ENCODE results near the gene SEC31B.

The SEC31B gene

DNA sequence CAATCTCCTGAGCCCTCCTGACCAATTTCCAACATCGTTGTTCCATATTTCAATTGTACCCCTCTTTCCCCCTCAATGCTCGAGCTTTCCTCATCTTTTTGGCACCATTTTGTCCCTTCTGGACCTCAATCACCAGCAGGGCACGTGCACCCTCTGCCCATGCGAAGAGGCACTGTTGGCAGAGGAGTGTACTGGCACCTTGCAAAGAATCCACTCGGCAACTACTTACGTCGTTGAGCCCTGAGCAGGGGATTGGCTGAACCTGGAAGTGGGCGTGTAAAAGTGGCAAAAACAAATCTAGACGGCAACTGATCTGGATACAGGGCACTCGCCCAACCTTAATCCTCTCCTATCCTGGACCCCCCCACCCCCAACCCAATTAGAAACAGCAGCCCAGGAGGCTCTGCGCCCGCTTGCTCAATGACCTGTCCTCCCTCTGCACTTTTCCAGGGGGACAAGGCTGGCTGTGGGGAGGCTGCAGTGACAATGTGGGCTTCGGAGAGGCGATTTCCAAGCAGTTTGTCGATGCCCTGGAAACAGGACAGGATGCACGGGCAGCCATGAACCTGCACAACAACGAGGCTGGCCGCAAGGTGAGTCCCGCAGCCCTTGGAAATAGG, 38.1 kb downstream of the SEC31B start:
- Histone ChIP-seq H3K4me3 (ENCODE audit: extremely low read depth, insufficient read depth, low read length, poor library complexity, severe bottlenecking) (peak overlapping the region; percentile 25), H3K36me3 (ENCODE audit: control insufficient read depth, insufficient read depth, low read length) (no peaks in the 10 kb centered on the region), H3K27ac (ENCODE audit: low read depth, low read length, severe bottlenecking) (no peak overlapping the region), H3K4me1 (ENCODE audit: control insufficient read depth, insufficient read depth, low read length, poor library complexity, severe bottlenecking) (peaks cover 9% of the 10 kb centered on the region), H3K9me3 (ENCODE audit: control insufficient read depth, low read length) (no peaks in the 10 kb centered on the region)
- WGBS, 2 experiments (ENCODE audit: insufficient coverage in 2 of 2), result 5 to 6% methylated on average over 10 to 16 of the region's 19 CpGs

DNA sequence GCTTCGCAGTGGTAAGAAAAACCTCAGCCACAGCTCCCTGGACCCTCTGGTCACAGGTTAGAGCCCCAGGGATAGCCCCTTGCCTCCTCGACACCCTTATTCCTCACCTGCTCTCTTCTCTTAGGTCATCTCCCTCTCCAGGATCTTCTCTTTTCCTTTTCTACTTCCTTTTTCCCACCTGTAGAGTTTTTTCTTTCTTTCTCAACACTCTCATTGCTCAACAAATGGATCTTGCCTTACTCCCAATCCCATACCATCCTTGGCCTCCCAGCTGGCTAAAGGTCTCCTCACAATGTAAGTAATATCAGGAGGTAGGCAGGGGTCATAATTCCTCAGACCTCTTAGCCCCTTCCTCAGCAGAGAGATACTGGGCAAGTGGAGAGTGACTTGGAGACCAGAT, 39.7 kb downstream of the SEC31B start:
- WGBS, 2 experiments (ENCODE audit: insufficient coverage in 2 of 2), result 60 to 63% methylated on average over 2 of the region's 2 CpGs
- Histone ChIP-seq H3K36me3 (ENCODE audit: control insufficient read depth, insufficient read depth, low read length) (no peaks in the 10 kb centered on the region), H3K4me3 (ENCODE audit: extremely low read depth, insufficient read depth, low read length, poor library complexity, severe bottlenecking) (no peak overlapping the region), H3K9me3 (ENCODE audit: control insufficient read depth, low read length) (no peaks in the 10 kb centered on the region), H3K27ac (ENCODE audit: low read depth, low read length, severe bottlenecking) (no peak overlapping the region), H3K4me1 (ENCODE audit: control insufficient read depth, insufficient read depth, low read length, poor library complexity, severe bottlenecking) (peaks cover 9% of the 10 kb centered on the region)

DNA sequence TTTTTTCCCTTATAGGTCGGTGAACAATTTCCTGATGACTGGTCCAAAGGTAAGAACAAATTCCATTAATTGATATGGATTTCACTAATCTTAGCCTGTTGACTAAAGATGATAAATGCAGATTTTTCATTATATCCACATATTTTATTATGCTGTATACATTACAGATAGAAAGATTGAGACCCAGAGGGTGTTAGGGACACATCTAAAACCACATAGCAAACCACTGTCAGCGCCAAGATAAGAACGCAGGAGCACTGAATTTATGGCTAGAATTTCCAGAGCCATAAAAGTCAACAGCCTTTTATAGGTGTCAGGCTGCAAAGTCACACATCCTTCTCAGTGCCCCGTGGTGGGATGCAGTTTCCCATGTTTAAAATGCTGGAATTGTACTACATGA, 40.6 kb downstream of the SEC31B start:
- Histone ChIP-seq H3K4me1 (ENCODE audit: control insufficient read depth, insufficient read depth, low read length, poor library complexity, severe bottlenecking) (peaks cover 9% of the 10 kb centered on the region), H3K4me3 (ENCODE audit: extremely low read depth, insufficient read depth, low read length, poor library complexity, severe bottlenecking) (no peak overlapping the region), H3K36me3 (ENCODE audit: control insufficient read depth, insufficient read depth, low read length) (no peaks in the 10 kb centered on the region), H3K27ac (ENCODE audit: low read depth, low read length, severe bottlenecking) (no peak overlapping the region), H3K9me3 (ENCODE audit: control insufficient read depth, low read length) (no peaks in the 10 kb centered on the region)
- 60 to 84% methylated on average over 1 to 3 of the region's 4 CpGs for WGBS, 2 experiments (ENCODE audit: insufficient coverage in 2 of 2)

DNA sequence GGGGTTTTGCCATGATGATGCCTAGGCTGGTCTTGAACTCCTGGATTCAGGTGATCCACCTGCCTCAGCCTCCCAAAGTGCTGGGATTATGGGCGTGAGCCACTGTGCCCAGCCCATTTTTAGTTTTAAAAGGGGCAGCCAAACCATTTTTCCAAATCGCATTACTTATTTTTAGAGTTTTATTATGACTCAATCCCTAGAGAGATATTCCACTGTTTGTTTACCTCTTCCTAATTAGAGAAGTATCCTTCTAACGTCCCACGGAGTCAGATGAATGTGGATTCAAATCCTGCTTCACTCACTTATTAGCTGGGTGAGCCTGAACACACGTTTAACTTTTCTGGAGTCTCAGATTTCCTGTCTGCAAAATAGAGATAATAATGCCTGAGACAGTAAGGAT, 41.7 kb downstream of the SEC31B start:
- H3K9me3 ChIP-seq (ENCODE audit: control insufficient read depth, low read length), result no peaks in the 10 kb centered on the region
- no peak overlapping the region for H3K4me3 ChIP-seq (ENCODE audit: extremely low read depth, insufficient read depth, low read length, poor library complexity, severe bottlenecking)
- no peaks in the 10 kb centered on the region for H3K36me3 ChIP-seq (ENCODE audit: control insufficient read depth, insufficient read depth, low read length)
- peaks cover 9% of the 10 kb centered on the region for H3K4me1 ChIP-seq (ENCODE audit: control insufficient read depth, insufficient read depth, low read length, poor library complexity, severe bottlenecking)
- 50 to 74% methylated on average over 1 to 4 of the region's 5 CpGs for WGBS, 2 experiments (ENCODE audit: insufficient coverage in 2 of 2)
- H3K27ac ChIP-seq (ENCODE audit: low read depth, low read length, severe bottlenecking), result no peak overlapping the region

DNA sequence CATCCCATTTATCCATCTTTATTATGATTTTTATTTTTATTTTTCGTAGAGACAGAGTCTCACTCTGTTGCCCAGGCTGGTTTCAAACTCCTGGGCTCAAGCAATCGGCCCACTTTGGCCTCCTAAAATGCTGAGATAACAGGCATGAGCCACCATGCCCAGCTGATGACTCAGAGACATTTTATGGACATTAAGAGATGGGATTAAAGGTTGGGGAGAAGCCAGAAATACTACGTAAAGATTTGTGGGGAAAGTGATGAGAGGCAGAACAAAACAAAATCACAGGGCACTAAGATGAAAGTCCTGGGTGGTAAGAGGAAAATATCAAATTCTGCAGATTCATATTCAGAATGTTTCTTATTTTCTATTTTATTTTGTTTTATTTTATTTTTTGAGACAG, 49.3 kb downstream of the SEC31B start:
- Histone ChIP-seq H3K27ac (ENCODE audit: low read depth, low read length, severe bottlenecking) (no peak overlapping the region), H3K36me3 (ENCODE audit: control insufficient read depth, insufficient read depth, low read length) (no peaks in the 10 kb centered on the region), H3K4me3 (ENCODE audit: extremely low read depth, insufficient read depth, low read length, poor library complexity, severe bottlenecking) (no peak overlapping the region), H3K4me1 (ENCODE audit: control insufficient read depth, insufficient read depth, low read length, poor library complexity, severe bottlenecking) (no peaks in the 10 kb centered on the region), H3K9me3 (ENCODE audit: control insufficient read depth, low read length) (no peaks in the 10 kb centered on the region)
- WGBS, 2 experiments (ENCODE audit: insufficient coverage in 2 of 2), result 100% methylated on average over 2 to 3 of the region's 3 CpGs

DNA sequence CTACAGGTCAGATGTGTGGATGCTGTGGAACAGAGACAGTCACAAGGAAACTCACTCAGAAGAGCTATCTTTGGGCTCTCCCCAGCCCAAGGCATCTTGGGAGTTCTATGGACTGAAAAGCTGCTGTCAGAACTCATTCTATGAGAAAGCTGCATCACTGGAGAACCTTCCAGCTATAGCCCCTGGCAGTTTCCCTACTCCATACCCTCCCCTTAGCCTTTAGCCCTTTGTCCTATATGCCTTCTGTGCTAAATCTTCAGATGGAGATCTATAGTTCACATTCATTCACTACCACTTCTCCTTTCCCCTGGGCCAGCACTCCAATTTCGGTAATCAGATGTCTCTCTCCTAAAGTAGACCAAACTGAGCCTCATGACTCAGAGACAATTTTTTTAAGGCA, 49.9 kb downstream of the SEC31B start:
- 89 to 100% methylated on average over 1 of the region's 1 CpG for WGBS, 2 experiments (ENCODE audit: insufficient coverage in 2 of 2)
- Histone ChIP-seq H3K9me3 (ENCODE audit: control insufficient read depth, low read length) (no peaks in the 10 kb centered on the region), H3K27ac (ENCODE audit: low read depth, low read length, severe bottlenecking) (no peak overlapping the region)

DNA sequence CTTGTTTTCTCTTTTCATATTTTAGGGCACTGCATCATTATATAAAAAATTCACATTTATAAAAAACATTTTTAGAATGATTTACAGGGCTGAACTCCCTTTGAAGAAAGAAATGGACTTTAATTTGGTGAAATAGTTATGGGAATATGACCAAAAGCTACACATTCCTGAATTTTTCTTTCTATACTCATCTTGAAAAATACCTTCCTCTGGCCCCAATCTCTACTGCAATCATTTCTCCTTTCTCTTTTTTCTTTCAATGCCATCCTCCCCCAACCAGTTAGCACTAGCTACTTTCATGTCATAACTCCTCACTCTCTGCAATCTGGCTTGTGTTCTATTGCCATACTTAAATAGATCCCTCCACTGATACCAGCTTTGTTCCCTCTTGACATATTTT, 50.7 kb downstream of the SEC31B start:
- Histone ChIP-seq H3K27ac (ENCODE audit: low read depth, low read length, severe bottlenecking) (no peak overlapping the region), H3K36me3 (ENCODE audit: control insufficient read depth, insufficient read depth, low read length) (no peaks in the 10 kb centered on the region), H3K4me3 (ENCODE audit: extremely low read depth, insufficient read depth, low read length, poor library complexity, severe bottlenecking) (no peak overlapping the region), H3K4me1 (ENCODE audit: control insufficient read depth, insufficient read depth, low read length, poor library complexity, severe bottlenecking) (no peaks in the 10 kb centered on the region), H3K9me3 (ENCODE audit: control insufficient read depth, low read length) (no peaks in the 10 kb centered on the region)

More for the DNA sequence above, 49.9 kb downstream of the SEC31B start:
- Histone ChIP-seq H3K4me1 (ENCODE audit: control insufficient read depth, insufficient read depth, low read length, poor library complexity, severe bottlenecking) (no peaks in the 10 kb centered on the region), H3K4me3 (ENCODE audit: extremely low read depth, insufficient read depth, low read length, poor library complexity, severe bottlenecking) (no peak overlapping the region), H3K36me3 (ENCODE audit: control insufficient read depth, insufficient read depth, low read length) (no peaks in the 10 kb centered on the region)

DNA sequence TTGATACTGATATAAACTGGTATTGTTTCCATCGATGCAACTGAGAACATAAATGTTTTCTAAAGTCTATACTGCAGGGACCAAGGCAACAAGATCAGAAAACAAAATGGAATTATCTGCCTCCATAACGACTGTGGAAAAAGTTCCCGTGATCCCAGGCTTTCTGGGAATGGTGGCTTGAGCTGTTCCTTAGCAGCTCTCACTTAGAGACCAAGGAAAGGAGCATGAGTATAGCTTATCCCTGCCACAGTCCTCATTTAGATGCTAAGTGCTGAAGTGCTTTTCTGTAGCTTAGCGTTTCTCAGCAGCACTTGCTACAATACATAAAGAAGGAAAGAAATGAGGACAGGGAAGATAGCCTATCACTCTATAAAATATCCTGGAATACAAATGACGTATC, 51.3 kb downstream of the SEC31B start:
- Histone ChIP-seq H3K36me3 (ENCODE audit: control insufficient read depth, insufficient read depth, low read length) (no peaks in the 10 kb centered on the region), H3K4me3 (ENCODE audit: extremely low read depth, insufficient read depth, low read length, poor library complexity, severe bottlenecking) (no peak overlapping the region), H3K27ac (ENCODE audit: low read depth, low read length, severe bottlenecking) (no peak overlapping the region), H3K4me1 (ENCODE audit: control insufficient read depth, insufficient read depth, low read length, poor library complexity, severe bottlenecking) (no peaks in the 10 kb centered on the region), H3K9me3 (ENCODE audit: control insufficient read depth, low read length) (no peaks in the 10 kb centered on the region)
- WGBS, 2 experiments (ENCODE audit: insufficient coverage in 2 of 2), result 63 to 65% methylated on average over 4 to 5 of the region's 5 CpGs

DNA sequence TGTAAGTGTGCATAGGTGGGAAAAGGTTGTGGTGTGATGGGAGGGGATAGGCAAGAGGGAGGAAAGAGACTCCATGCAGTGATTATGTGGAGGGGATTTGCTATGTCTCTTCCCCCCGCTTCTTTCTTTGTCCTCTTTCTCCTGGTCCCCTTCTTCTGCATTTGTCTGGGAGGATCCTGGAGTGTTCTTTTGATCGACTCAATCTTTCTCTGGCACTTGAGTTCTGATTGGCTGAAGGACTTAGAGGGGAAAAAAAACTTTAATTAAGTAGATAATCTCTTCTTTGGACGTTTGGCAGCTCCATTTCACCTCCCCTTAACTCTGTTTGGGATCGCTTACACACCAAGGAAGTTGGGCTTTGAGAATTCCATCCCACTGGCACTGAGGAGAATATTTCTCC, 57.0 kb downstream of the SEC31B start, which contains the start of gene WNT8B:
WNT8B (plus strand) TSS at position 301 of the 400 bp plus-strand sequence. CDS start 160 bp downstream, outside the sequence.
- WGBS, 2 experiments (ENCODE audit: insufficient coverage in 2 of 2), result 52 to 57% methylated on average over 2 of the region's 4 CpGs
- no peaks in the 10 kb centered on the region for H3K4me1 ChIP-seq (ENCODE audit: control insufficient read depth, insufficient read depth, low read length, poor library complexity, severe bottlenecking)

DNA sequence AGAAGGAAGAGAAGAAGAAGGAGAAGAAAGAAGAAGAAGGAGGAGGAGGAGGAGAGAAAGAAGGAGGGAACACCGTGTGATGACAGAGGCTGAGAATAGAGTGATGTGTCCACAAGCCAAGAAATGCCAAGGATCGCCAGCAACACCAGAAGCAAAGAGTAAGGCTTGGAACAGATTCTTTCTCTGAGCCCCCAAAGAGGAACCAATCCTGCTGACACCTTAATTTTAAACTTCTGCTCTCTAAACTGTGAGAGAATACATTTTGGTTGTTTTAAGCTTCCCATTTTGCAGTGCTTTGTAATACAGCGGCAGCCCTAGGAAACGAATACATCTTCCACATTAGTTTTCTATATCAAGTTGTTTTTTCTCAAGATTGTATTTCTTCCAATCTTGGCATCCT, 70.7 kb downstream of the SEC31B start:
- H3K36me3 ChIP-seq (ENCODE audit: control insufficient read depth, insufficient read depth, low read length), result no peaks in the 10 kb centered on the region
- H3K4me1 ChIP-seq (ENCODE audit: control insufficient read depth, insufficient read depth, low read length, poor library complexity, severe bottlenecking), result no peaks in the 10 kb centered on the region
- no peak overlapping the region for H3K4me3 ChIP-seq (ENCODE audit: extremely low read depth, insufficient read depth, low read length, poor library complexity, severe bottlenecking)
- 63 to 97% methylated on average over 2 to 3 of the region's 4 CpGs for WGBS, 2 experiments (ENCODE audit: insufficient coverage in 2 of 2)
- no peak overlapping the region for H3K27ac ChIP-seq (ENCODE audit: low read depth, low read length, severe bottlenecking)
- no peaks in the 10 kb centered on the region for H3K9me3 ChIP-seq (ENCODE audit: control insufficient read depth, low read length)

More for the DNA sequence above, 57.0 kb downstream of the SEC31B start, which contains the start of gene WNT8B:
- Histone ChIP-seq H3K36me3 (ENCODE audit: control insufficient read depth, insufficient read depth, low read length) (no peaks in the 10 kb centered on the region), H3K27ac (ENCODE audit: low read depth, low read length, severe bottlenecking) (no peak within 1 kb of the TSS), H3K4me3 (ENCODE audit: extremely low read depth, insufficient read depth, low read length, poor library complexity, severe bottlenecking) (no peak within 1 kb of the TSS), H3K9me3 (ENCODE audit: control insufficient read depth, low read length) (no peaks in the 10 kb centered on the region)

DNA sequence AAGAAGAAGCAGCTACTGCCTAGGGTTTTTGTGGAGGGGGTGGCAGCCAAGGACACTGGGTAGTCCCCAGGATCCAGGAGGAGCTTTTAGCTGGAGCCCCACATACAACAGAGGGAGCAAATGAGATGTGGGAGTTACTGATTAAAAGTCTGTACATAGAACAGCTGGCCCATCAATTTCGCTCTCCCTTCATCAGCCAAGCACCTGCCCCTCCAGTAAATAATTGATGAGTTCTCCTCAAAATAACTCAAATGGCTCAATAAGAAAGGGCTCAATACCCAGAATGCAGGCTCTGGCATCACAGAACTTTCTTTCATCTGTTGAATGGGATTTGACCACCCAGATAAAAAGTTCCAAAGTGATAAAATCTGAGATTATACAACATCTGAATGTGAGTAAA, 72.0 kb downstream of the SEC31B start:
- Histone ChIP-seq H3K4me1 (ENCODE audit: control insufficient read depth, insufficient read depth, low read length, poor library complexity, severe bottlenecking) (no peaks in the 10 kb centered on the region), H3K27ac (ENCODE audit: low read depth, low read length, severe bottlenecking) (no peak overlapping the region), H3K4me3 (ENCODE audit: extremely low read depth, insufficient read depth, low read length, poor library complexity, severe bottlenecking) (no peak overlapping the region), H3K36me3 (ENCODE audit: control insufficient read depth, insufficient read depth, low read length) (no peaks in the 10 kb centered on the region), H3K9me3 (ENCODE audit: control insufficient read depth, low read length) (no peaks in the 10 kb centered on the region)
- WGBS, 2 experiments (ENCODE audit: insufficient coverage in 2 of 2), result no CpG with 5 or more reads among the region's 1 CpG

All from mesodermal cell (in vitro differentiated cells).